ENCODE data around the gene PDP2. TPM values are rescaled to one million over a fixed set of nuclear protein-coding genes. Genes with fewer than 3 reads are reported as not detected.
"Not testable (repeated sequence)": the region's sequence is repeated elsewhere in the genome, so short reads cannot be mapped to it uniquely, and the experiment has no call there.

PDP2 gene
- polyA plus RNA-seq, 1 of the 3 experiments (the other 2 are of a cell fraction), result 4.7 TPM

- no peak for DNase-seq
- ChIA-PET CTCF (interaction anchor here (0.6 to 5.2 kb wide), 11 partner anchors 9 to 463 kb away, joined by 3 to 83 read pairs (median 25); partner anchors contain the start of genes CA7 and NAE1), POLR2A (no interaction called here)
- Histone ChIP-seq H3K27ac (ENCODE audit: low read depth in 2 of 2, low read length in 1 of 2) (no peak overlapping the region), H3K4me2 (no peak overlapping the region), H3K36me3 (replicated peaks in 1 of 2; ENCODE audit: control insufficient read depth in 1 of 2, insufficient read depth in 2 of 2, low read length in 1 of 2) (no peaks in the 10 kb centered on the region), H3F3A (replicated peaks; ENCODE audit: insufficient read depth) (peaks cover 11% of the 10 kb centered on the region), H3K9me3 (no peaks in the 10 kb centered on the region), H4K20me1 (ENCODE audit: insufficient read depth) (no peaks in the 10 kb centered on the region), H2AFZ (ENCODE audit: low read depth) (no peak overlapping the region), H3K27me3 (ENCODE audit: insufficient read depth) (no peaks in the 10 kb centered on the region), H3K9ac (no peak overlapping the region), H3K4me3 (ENCODE audit: low read depth in 2 of 2, low read length in 1 of 2) (no peak overlapping the region), H3K9me2 (no peaks in the 10 kb centered on the region), H3K79me2 (ENCODE audit: insufficient read depth) (no peaks in the 10 kb centered on the region), H3K4me1 (ENCODE audit: control insufficient read depth in 1 of 2, insufficient read depth in 2 of 2, low read depth in 1 of 2, low read length in 1 of 2) (peaks cover 3 to 5% of the 10 kb centered on the region in 2 experiments; a peak in 3 of 4 replicates)
- TF ChIP-seq NRF1 (IDR thresholded peaks at IDR 0.05; ENCODE audit: low read depth, low read length) (no peak), REST (IDR thresholded peaks at IDR 0.05; ENCODE audit: low read depth, low read length) (no peak), TEAD4 (IDR thresholded peaks at IDR 0.05; ENCODE audit: borderline replicate concordance, insufficient read depth) (no peak)
- 100% methylated on average over 1 of the region's 1 CpG for WGBS (ENCODE audit: low lambda C conversion rate)
Measured at GRCh38 chr16:66869424-66869823, 10.9 kb upstream of the PDP2 start.

- not testable (repeated sequence) for H3K27ac ChIP-seq (ENCODE audit: low read depth in 2 of 2, low read length in 1 of 2); H3K36me3 ChIP-seq (replicated peaks in 1 of 2; ENCODE audit: control insufficient read depth in 1 of 2, insufficient read depth in 2 of 2, low read length in 1 of 2); H3K9ac ChIP-seq; H2AFZ ChIP-seq (ENCODE audit: low read depth); H3K27me3 ChIP-seq (ENCODE audit: insufficient read depth); H3K4me1 ChIP-seq (ENCODE audit: control insufficient read depth in 1 of 2, insufficient read depth in 2 of 2, low read depth in 1 of 2, low read length in 1 of 2); H3K4me2 ChIP-seq; H3K79me2 ChIP-seq (ENCODE audit: insufficient read depth); H3K4me3 ChIP-seq (ENCODE audit: low read depth in 2 of 2, low read length in 1 of 2); H3K9me3 ChIP-seq; H4K20me1 ChIP-seq (ENCODE audit: insufficient read depth); H3K9me2 ChIP-seq; DNase-seq
- POLR2A ChIA-PET, result interaction anchor here (0.6 kb wide), 1 partner anchor 1029 kb away, joined by 3 read pairs; no protein-coding TSS in a partner anchor
- 100% methylated on average over 2 of the region's 2 CpGs for WGBS (ENCODE audit: low lambda C conversion rate)
- H3F3A ChIP-seq (replicated peaks; ENCODE audit: insufficient read depth), result peaks cover 18% of the 10 kb centered on the region
- CTCF ChIA-PET, result interaction anchor here (1.1 to 1.5 kb wide), 3 partner anchors 12 to 263 kb away, joined by 4 to 8 read pairs (median 5); partner anchors contain the start of gene NAE1
Measured at GRCh38 chr16:66871363-66871762, 9.0 kb upstream of the PDP2 start.

- H3K9me2 ChIP-seq, result no peaks in the 10 kb centered on the region
- H3K27ac ChIP-seq (ENCODE audit: low read depth in 2 of 2, low read length in 1 of 2), result no peak overlapping the region
- no peak overlapping the region for H3K9ac ChIP-seq
- H3K4me3 ChIP-seq (ENCODE audit: low read depth in 2 of 2, low read length in 1 of 2), result no peak overlapping the region
- peaks cover 3 to 5% of the 10 kb centered on the region in 2 experiments; a peak in 3 of 4 replicates for H3K4me1 ChIP-seq (ENCODE audit: control insufficient read depth in 1 of 2, insufficient read depth in 2 of 2, low read depth in 1 of 2, low read length in 1 of 2)
- no peak for DNase-seq
- H4K20me1 ChIP-seq (ENCODE audit: insufficient read depth), result no peaks in the 10 kb centered on the region
- H3K4me2 ChIP-seq, result no peak overlapping the region
- POLR2A ChIA-PET, result interaction anchor here (1.5 kb wide), 1 partner anchor 41 kb away, joined by 5 read pairs; the partner anchor contains the start of gene NAE1
- CTCF ChIA-PET, result interaction anchor here (1.2 to 4.1 kb wide), 7 partner anchors 13 to 264 kb away, joined by 3 to 14 read pairs (median 8); partner anchors contain the start of gene NAE1
- no peaks in the 10 kb centered on the region for H3K36me3 ChIP-seq (replicated peaks in 1 of 2; ENCODE audit: control insufficient read depth in 1 of 2, insufficient read depth in 2 of 2, low read length in 1 of 2)
- H3F3A ChIP-seq (replicated peaks; ENCODE audit: insufficient read depth), result peaks cover 18% of the 10 kb centered on the region
- no peak overlapping the region for H2AFZ ChIP-seq (ENCODE audit: low read depth)
- no peaks in the 10 kb centered on the region for H3K79me2 ChIP-seq (ENCODE audit: insufficient read depth)
- WGBS (ENCODE audit: low lambda C conversion rate), result 100% methylated on average over 3 of the region's 3 CpGs
- TF ChIP-seq RFX5 (IDR thresholded peaks at IDR 0.05; ENCODE audit: low read length), result no peak
- TF ChIP-seq MEF2A (IDR thresholded peaks at IDR 0.05; ENCODE audit: borderline replicate concordance, low read depth), result no peak
- TF ChIP-seq USF1 (IDR thresholded peaks at IDR 0.05; ENCODE audit: borderline replicate concordance, low read depth), result no peak
- TF ChIP-seq EZH2phosphoT487 (IDR thresholded peaks at IDR 0.05; ENCODE audit: borderline replicate concordance, low read depth), result no peak
- no peak for TF ChIP-seq MAX (IDR thresholded peaks at IDR 0.05; ENCODE audit: low read depth)
- TF ChIP-seq GATA2 (CRISPR knock-in tag; IDR thresholded peaks at IDR 0.05), result no peak
- no peak for TF ChIP-seq USF2 (IDR thresholded peaks at IDR 0.05; ENCODE audit: borderline replicate concordance, low read depth, low read length)
- no peak for TF ChIP-seq CHD2 (IDR thresholded peaks at IDR 0.05; ENCODE audit: low read length, partially characterized antibody)
- no peaks in the 10 kb centered on the region for H3K27me3 ChIP-seq (ENCODE audit: insufficient read depth)
- no peaks in the 10 kb centered on the region for H3K9me3 ChIP-seq
Measured at GRCh38 chr16:66871840-66872239, 8.5 kb upstream of the PDP2 start.
